Measurements from ENCODE around the gene AMIGO3.

DNA sequence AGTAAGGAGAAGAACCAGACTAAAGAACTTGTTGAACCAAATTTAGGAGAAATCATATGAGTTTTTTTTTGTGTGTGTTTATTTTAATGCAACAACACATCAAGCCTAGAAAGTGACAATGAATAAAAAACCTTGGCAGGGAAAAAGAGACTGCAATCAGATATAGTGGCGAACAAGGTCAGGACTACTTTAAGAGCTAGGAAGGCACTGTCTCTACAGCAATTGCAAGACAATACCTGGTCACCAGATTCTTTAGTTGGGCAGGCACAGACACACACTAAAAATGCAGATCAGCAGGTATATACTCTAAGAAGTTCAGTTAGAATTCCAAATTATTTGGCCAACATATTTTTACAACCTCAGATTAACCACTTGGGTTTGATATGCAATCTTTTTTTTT is 35.1 kb upstream of the AMIGO3 start:
- TF ChIP-seq CTCF (IDR thresholded peaks at IDR 0.05) (no peak), EP300 (IDR thresholded peaks at IDR 0.05) (no peak)
